Activated naive CD8-positive, alpha-beta T cell (primary cell): ENCODE measurements around the gene WDR59.
"Not testable (repeated sequence)": the region's sequence is repeated elsewhere in the genome, so short reads cannot be mapped to it uniquely, and the experiment has no call there.

Experiments used
- H3K27ac Mint-ChIP-seq: one replicate; pipeline ENCODE4 v1.8.0; 2021; ENCODE audit warnings: mixed read lengths
- H3K27me3 Mint-ChIP-seq: one replicate; pipeline ENCODE4 v1.8.0; 2021; ENCODE audit warnings: mixed read lengths
- H3K36me3 Mint-ChIP-seq: one replicate; pipeline ENCODE4 v1.8.0; 2021; ENCODE audit warnings: mixed read lengths
- H3K4me1 Mint-ChIP-seq: one replicate; pipeline ENCODE4 v1.8.0; 2021; ENCODE audit warnings: low read depth, mixed read lengths
- H3K4me3 Mint-ChIP-seq: one replicate; pipeline ENCODE4 v1.8.0; 2021; ENCODE audit warnings: mild to moderate bottlenecking, mixed read lengths
- H3K9me3 Mint-ChIP-seq: one replicate; pipeline ENCODE4 v1.8.0; 2021; ENCODE audit warnings: low read depth, mixed read lengths

Gene WDR59

GRCh38 chr16:74984529-74985296, at the start of gene WDR59:
WDR59 (minus strand) TSS chr16:74985123; CDS start chr16:74985017, 106 bp downstream.
- H3K27ac Mint-ChIP-seq: peak within 1 kb of the TSS; percentile 91
- H3K36me3 Mint-ChIP-seq: no peaks in the 10 kb centered on the region
- H3K9me3 Mint-ChIP-seq: no peaks in the 10 kb centered on the region
- H3K27me3 Mint-ChIP-seq: no peaks in the 10 kb centered on the region
- peak within 1 kb of the TSS; percentile 93 for H3K4me3 Mint-ChIP-seq
- peaks cover 20% of the 10 kb centered on the region for H3K4me1 Mint-ChIP-seq

GRCh38 chr16:75032655-75033054, 47.7 kb upstream of the WDR59 start:
- peaks cover 1% of the 10 kb centered on the region for H3K36me3 Mint-ChIP-seq

GRCh38 chr16:75029854-75030253, 44.9 kb upstream of the WDR59 start:
- H3K27me3 Mint-ChIP-seq: no peaks in the 10 kb centered on the region
- no peaks in the 10 kb centered on the region for H3K9me3 Mint-ChIP-seq

More at GRCh38 chr16:75032655-75033054, 47.7 kb upstream of the WDR59 start:
- H3K27me3 Mint-ChIP-seq: no peaks in the 10 kb centered on the region
- no peaks in the 10 kb centered on the region for H3K9me3 Mint-ChIP-seq
- H3K4me1 Mint-ChIP-seq: no peaks in the 10 kb centered on the region
- no peak overlapping the region for H3K27ac Mint-ChIP-seq
- H3K4me3 Mint-ChIP-seq: no peak overlapping the region

GRCh38 chr16:75028544-75029135, 43.7 kb upstream of the WDR59 start:
- H3K4me1 Mint-ChIP-seq: peaks cover 12% of the 10 kb centered on the region
- no peak overlapping the region for H3K4me3 Mint-ChIP-seq
- no peaks in the 10 kb centered on the region for H3K9me3 Mint-ChIP-seq

More at GRCh38 chr16:75029854-75030253, 44.9 kb upstream of the WDR59 start:
- peaks cover 4% of the 10 kb centered on the region for H3K4me1 Mint-ChIP-seq
- H3K4me3 Mint-ChIP-seq: no peak overlapping the region
- H3K36me3 Mint-ChIP-seq: no peaks in the 10 kb centered on the region
- H3K27ac Mint-ChIP-seq: no peak overlapping the region

GRCh38 chr16:75027520-75028300, 42.8 kb upstream of the WDR59 start:
- H3K27me3 Mint-ChIP-seq: no peaks in the 10 kb centered on the region
- H3K36me3 Mint-ChIP-seq: peaks cover 2% of the 10 kb centered on the region
- no peaks in the 10 kb centered on the region for H3K9me3 Mint-ChIP-seq

More at GRCh38 chr16:75028544-75029135, 43.7 kb upstream of the WDR59 start:
- H3K27me3 Mint-ChIP-seq: no peaks in the 10 kb centered on the region
- H3K36me3 Mint-ChIP-seq: no peaks in the 10 kb centered on the region
- H3K27ac Mint-ChIP-seq: no peak overlapping the region

GRCh38 chr16:75026892-75027391, 42.0 kb upstream of the WDR59 start:
- Mint-ChIP-seq H3K4me1 (peaks cover 19% of the 10 kb centered on the region), H3K27ac (no peak overlapping the region), H3K27me3 (no peaks in the 10 kb centered on the region), H3K36me3 (peaks cover 4% of the 10 kb centered on the region), H3K9me3 (no peaks in the 10 kb centered on the region), H3K4me3 (no peak overlapping the region)

More at GRCh38 chr16:75027520-75028300, 42.8 kb upstream of the WDR59 start:
- no peak overlapping the region for H3K4me3 Mint-ChIP-seq
- H3K27ac Mint-ChIP-seq: no peak overlapping the region
- H3K4me1 Mint-ChIP-seq: peaks cover 17% of the 10 kb centered on the region

GRCh38 chr16:75026239-75026891, 41.4 kb upstream of the WDR59 start:
- not testable (repeated sequence) for H3K4me3 Mint-ChIP-seq, H3K9me3 Mint-ChIP-seq, H3K27me3 Mint-ChIP-seq, H3K27ac Mint-ChIP-seq, H3K36me3 Mint-ChIP-seq
- H3K4me1 Mint-ChIP-seq: peaks cover 19% of the 10 kb centered on the region

- no peaks in the 10 kb centered on the region for H3K9me3 Mint-ChIP-seq
- no peaks in the 10 kb centered on the region for H3K27me3 Mint-ChIP-seq
- no peak overlapping the region for H3K27ac Mint-ChIP-seq
- H3K36me3 Mint-ChIP-seq: peaks cover 10% of the 10 kb centered on the region
- no peak overlapping the region for H3K4me3 Mint-ChIP-seq
- peaks cover 19% of the 10 kb centered on the region for H3K4me1 Mint-ChIP-seq
Observed at GRCh38 chr16:75025761-75026160, 40.8 kb upstream of the WDR59 start.

GRCh38 chr16:75024594-75024993, 39.7 kb upstream of the WDR59 start:
- Mint-ChIP-seq H3K27me3 (no peaks in the 10 kb centered on the region), H3K27ac (no peak overlapping the region)

GRCh38 chr16:75024182-75024581, 39.3 kb upstream of the WDR59 start:
- Mint-ChIP-seq H3K9me3 (no peaks in the 10 kb centered on the region), H3K27ac (peak overlapping the region; percentile 30), H3K36me3 (peaks cover 10% of the 10 kb centered on the region), H3K4me3 (no peak overlapping the region), H3K27me3 (no peaks in the 10 kb centered on the region), H3K4me1 (peaks cover 19% of the 10 kb centered on the region)

More at GRCh38 chr16:75024594-75024993, 39.7 kb upstream of the WDR59 start:
- Mint-ChIP-seq H3K4me3 (no peak overlapping the region), H3K36me3 (peaks cover 10% of the 10 kb centered on the region), H3K4me1 (peaks cover 19% of the 10 kb centered on the region), H3K9me3 (no peaks in the 10 kb centered on the region)

- peaks cover 10% of the 10 kb centered on the region for H3K36me3 Mint-ChIP-seq
- peak overlapping the region; percentile 41 for H3K27ac Mint-ChIP-seq
- peaks cover 19% of the 10 kb centered on the region for H3K4me1 Mint-ChIP-seq
- no peak overlapping the region for H3K4me3 Mint-ChIP-seq
- no peaks in the 10 kb centered on the region for H3K9me3 Mint-ChIP-seq
- no peaks in the 10 kb centered on the region for H3K27me3 Mint-ChIP-seq
Observed at GRCh38 chr16:75023009-75023408, 38.1 kb upstream of the WDR59 start.

- no peaks in the 10 kb centered on the region for H3K27me3 Mint-ChIP-seq
- no peak overlapping the region for H3K4me3 Mint-ChIP-seq
- no peaks in the 10 kb centered on the region for H3K9me3 Mint-ChIP-seq
- H3K36me3 Mint-ChIP-seq: peaks cover 10% of the 10 kb centered on the region
- peaks cover 19% of the 10 kb centered on the region for H3K4me1 Mint-ChIP-seq
- peak overlapping the region; percentile 3 for H3K27ac Mint-ChIP-seq
Observed at GRCh38 chr16:75022567-75022966, 37.6 kb upstream of the WDR59 start.

GRCh38 chr16:75021410-75021809, 36.5 kb upstream of the WDR59 start:
- Mint-ChIP-seq H3K27ac (no peak overlapping the region), H3K4me3 (no peak overlapping the region), H3K4me1 (peaks cover 19% of the 10 kb centered on the region)

GRCh38 chr16:75019586-75019985, 34.7 kb upstream of the WDR59 start:
- H3K27ac Mint-ChIP-seq: no peak overlapping the region
- no peaks in the 10 kb centered on the region for H3K27me3 Mint-ChIP-seq
- no peaks in the 10 kb centered on the region for H3K9me3 Mint-ChIP-seq
- peaks cover 10% of the 10 kb centered on the region for H3K36me3 Mint-ChIP-seq
- H3K4me1 Mint-ChIP-seq: peaks cover 12% of the 10 kb centered on the region
- no peak overlapping the region for H3K4me3 Mint-ChIP-seq

More at GRCh38 chr16:75021410-75021809, 36.5 kb upstream of the WDR59 start:
- Mint-ChIP-seq H3K9me3 (no peaks in the 10 kb centered on the region), H3K36me3 (peaks cover 10% of the 10 kb centered on the region), H3K27me3 (no peaks in the 10 kb centered on the region)
